ENCODE results near the gene MPRIP. TPM values are rescaled to one million over a fixed set of nuclear protein-coding genes. Genes with fewer than 3 reads are reported as not detected.

The MPRIP gene
- total and polyA plus RNA-seq, 2 donors (not counting 3 experiments of a cell fraction or from before 2014, with no cell fraction given): 94.6 to 246 TPM

GRCh38 chr17:17109907-17110306 lies 67.7 kb downstream of the MPRIP start:
- peaks cover 93% of the 10 kb centered on the region for H3K79me2 ChIP-seq (ENCODE audit: control insufficient read depth, insufficient read depth, low read length)
- H2AFZ ChIP-seq (ENCODE audit: low read depth, low read length): no peak overlapping the region
- H3K4me3 ChIP-seq (replicated peaks in 1 of 3; ENCODE audit: insufficient read depth in 1 of 3, low read depth in 1 of 3, low read length in 3 of 3): no peak overlapping the region
- no peaks in the 10 kb centered on the region for H3K4me1 ChIP-seq (ENCODE audit: control insufficient read depth, extremely low read depth, insufficient read depth, low read length)
- no peaks in the 10 kb centered on the region for H3K27me3 ChIP-seq (ENCODE audit: control insufficient read depth in 2 of 2, insufficient read depth in 2 of 2, low read length in 2 of 2)
- H3K27ac ChIP-seq (ENCODE audit: insufficient read depth, low read depth, low read length): no peak overlapping the region
- DNase-seq (ENCODE audit: low read depth, low spot score) (no peak), FAIRE-seq (no peak)
- CTCF ChIA-PET: interaction anchor here (1.1 kb wide), 1 partner anchor 13 kb away, joined by 5 read pairs; no protein-coding TSS in a partner anchor
- no peak overlapping the region for H3K4me2 ChIP-seq (ENCODE audit: insufficient read depth, low read length)
- POLR2A ChIA-PET: no interaction called here
- H4K20me1 ChIP-seq (replicated peaks; ENCODE audit: control insufficient read depth, extremely low read depth, insufficient read depth, low read length): no peaks in the 10 kb centered on the region
- TF ChIP-seq GATA2 (IDR thresholded peaks at IDR 0.05; ENCODE audit: insufficient read depth, insufficient read length, low read depth, low read length) (no peak), POLR2AphosphoS5 (IDR thresholded peaks at IDR 0.05; ENCODE audit: insufficient read depth, low read depth, low read length) (no peak), JUN (IDR thresholded peaks at IDR 0.05; ENCODE audit: borderline replicate concordance, insufficient read depth, insufficient read length, low read depth) (no peak), EZH2 (IDR thresholded peaks at IDR 0.05; ENCODE audit: borderline replicate concordance, low read depth, low read length, severe bottlenecking) (no peak), FOS (IDR thresholded peaks at IDR 0.05; ENCODE audit: borderline replicate concordance, insufficient read depth, low read length) (no peak), MAX (IDR thresholded peaks at IDR 0.05; ENCODE audit: insufficient read depth, insufficient read length) (no peak), POLR2A (IDR thresholded peaks at IDR 0.05; ENCODE audit: low read depth, low read length) (no peak), MYC (IDR thresholded peaks at IDR 0.05; ENCODE audit: low read depth, low read length) (no peak), CTCF (IDR thresholded peaks at IDR 0.05; ENCODE audit: extremely low read depth in 1 of 2, insufficient read depth in 1 of 2, low read depth in 1 of 2, low read length in 2 of 2) (no peak)
- no TSS peak for BruUV-seq (replicated peaks)
- H3K9me1 ChIP-seq (replicated peaks; ENCODE audit: control insufficient read depth, extremely low read depth, insufficient read depth, low read length): no peaks in the 10 kb centered on the region
- H3K36me3 ChIP-seq (ENCODE audit: control insufficient read depth in 2 of 2, extremely low read depth in 1 of 2, insufficient read depth in 2 of 2, low read length in 2 of 2): no peaks in the 10 kb centered on the region
- intact Hi-C loops (cut with micrococcal nuclease) (no loop called here), dilution Hi-C loops (cut with MboI; ENCODE audit: extremely low pct_ligation_motif_present, low sequenced_read_pairs) (no loop called here)
- H3K9me3 ChIP-seq (replicated peaks; ENCODE audit: control insufficient read depth, insufficient read depth, low read length): no peaks in the 10 kb centered on the region
- H3K9ac ChIP-seq (replicated peaks; ENCODE audit: extremely low read depth, insufficient read depth, low read length): no peak overlapping the region

Data from endothelial cell of umbilical vein (primary cell).